Common myeloid progenitor, CD34-positive (primary cell): ENCODE results near the gene CCDC9.
"Not testable (repeated sequence)": the region's sequence is repeated elsewhere in the genome, so short reads cannot be mapped to it uniquely, and the experiment has no call there.

Experiments
- CTCF ChIA-PET: fragments of 350-600 bp; sonication (Branson Sonifier 250); formaldehyde crosslinking; loops from one replicate; lab custom pipeline; 2021; ENCODE audit warnings: antibody characterized with exemption; lab: Charles Lee
- POLR2A ChIA-PET: fragments of 350-600 bp; sonication (Branson Sonifier 250); formaldehyde crosslinking; loops from one replicate; lab custom pipeline; 2021; ENCODE audit warnings: antibody characterized with exemption; lab: Charles Lee
- DNase-seq, 3 donors: peaks; one replicate each; pipeline versions ENCODE4 v3.0.0 to v3.0.0-alpha.2; 2013
- H3K27ac ChIP-seq, 2 experiments: 1 replicate in 1 of 2; 2 replicates in 1 of 2; pipeline ENCODE4 v1.7.0; 2013; ENCODE audit warnings: inconsistent platforms in 2 of 2, low read length in 2 of 2, mild to moderate bottlenecking in 2 of 2, low read depth in 1 of 2, moderate library complexity in 1 of 2; ENCODE audit not compliant: severe bottlenecking in 2 of 2, insufficient read depth in 1 of 2, poor library complexity in 1 of 2
- H3K27me3 ChIP-seq, 5 experiments: replicated peaks in 2 of 5; 1 replicate in 3 of 5; 2 replicates in 2 of 5; pipeline versions ENCODE4 v1.6.1 to v1.7.0; 2013; ENCODE audit warnings: low read length in 4 of 5, mild to moderate bottlenecking in 2 of 5, moderate library complexity in 2 of 5, inconsistent platforms in 1 of 5; ENCODE audit not compliant: insufficient read depth in 5 of 5, control insufficient read depth in 4 of 5
- H3K36me3 ChIP-seq, 4 experiments: 1 replicate in 2 of 4; 2 replicates in 2 of 4; pipeline versions ENCODE4 v1.6.1 to v1.7.0; 2013; ENCODE audit warnings: low read length in 3 of 4, control low read depth in 1 of 4, mild to moderate bottlenecking in 1 of 4; ENCODE audit not compliant: control insufficient read depth in 4 of 4, insufficient read depth in 4 of 4
- H3K4me1 ChIP-seq, 4 experiments: 1 replicate in 3 of 4; 2 replicates in 1 of 4; pipeline versions ENCODE4 v1.6.1 to v1.7.1; 2013; ENCODE audit warnings: low read length in 3 of 4, mild to moderate bottlenecking in 3 of 4, control low read depth in 1 of 4, inconsistent platforms in 1 of 4, moderate library complexity in 1 of 4; ENCODE audit not compliant: control insufficient read depth in 4 of 4, insufficient read depth in 4 of 4; ENCODE audit errors: control extremely low read depth in 1 of 4
- H3K4me3 ChIP-seq, 7 experiments: 1 replicate in 4 of 7; 2 replicates in 3 of 7; pipeline versions ENCODE4 v1.5.1 to v1.7.0; 2013; ENCODE audit warnings: mild to moderate bottlenecking in 7 of 7, low read length in 6 of 7, moderate library complexity in 6 of 7, inconsistent platforms in 2 of 7, low read depth in 2 of 7, control low read depth in 1 of 7; ENCODE audit not compliant: insufficient read depth in 4 of 7, control insufficient read depth in 1 of 7; ENCODE audit errors: extremely low read depth in 1 of 7
- H3K9me3 ChIP-seq, 5 experiments: 1 replicate in 4 of 5; 2 replicates in 1 of 5; pipeline versions ENCODE4 v1.6.1 to v1.7.1; 2013; ENCODE audit warnings: low read length in 4 of 5, mild to moderate bottlenecking in 2 of 5, inconsistent platforms in 1 of 5, low read depth in 1 of 5, moderate library complexity in 1 of 5; ENCODE audit not compliant: control insufficient read depth in 4 of 5, insufficient read depth in 2 of 5; ENCODE audit errors: control extremely low read depth in 1 of 5
- WGBS: methylation state at CpG from one replicate; pipeline ENCODE4 v1.1.5; 2013; ENCODE audit not compliant: insufficient coverage; 5-methylcytosine and 5-hydroxymethylcytosine counted together

CCDC9 gene

DNA sequence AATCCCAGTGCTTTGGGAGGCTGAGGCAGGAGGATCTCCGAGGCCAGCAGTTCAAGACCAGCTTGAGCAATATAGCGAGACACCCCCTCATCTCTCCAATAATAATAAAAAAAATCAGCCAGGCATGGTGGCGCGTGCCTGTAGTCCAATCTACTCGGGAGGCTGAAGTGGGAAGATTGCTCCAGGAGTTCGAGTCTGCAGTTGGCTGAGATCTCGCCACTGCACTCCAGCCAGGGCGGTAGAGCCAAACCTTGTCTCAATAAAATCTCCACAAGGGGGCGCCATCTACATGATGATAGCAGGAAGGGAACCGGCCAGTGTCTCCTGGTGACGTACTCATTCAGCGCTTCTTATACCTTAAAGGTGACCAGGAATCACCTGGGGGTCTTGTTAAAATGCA is 39.7 kb downstream of the CCDC9 start:
- CTCF ChIA-PET, result interaction anchor here (0.7 to 15.0 kb wide), 8 partner anchors 40 to 404 kb away, joined by 3 to 138 read pairs (median 3); partner anchors contain the start of gene DHX34
- 13% methylated on average over 10 of the region's 12 CpGs for WGBS

GRCh38 chr19:47300867-47301266 is 44.5 kb downstream of the CCDC9 start:
- H3K36me3 ChIP-seq, H3K27ac ChIP-seq, H3K9me3 ChIP-seq, DNase-seq, H3K4me3 ChIP-seq, POLR2A ChIA-PET: not testable (repeated sequence)
- CTCF ChIA-PET, result interaction anchor here (1.2 to 1.7 kb wide), 3 partner anchors 13 to 134 kb away, joined by 3 to 7 read pairs (median 4); no protein-coding TSS in a partner anchor
- peaks cover 5 to 20% (median 9%) of the 10 kb centered on the region in 4 experiments for H3K4me1 ChIP-seq
- peaks cover 0 to 17% (median 5%) of the 10 kb centered on the region in 5 experiments for H3K27me3 ChIP-seq
- 94% methylated on average over 6 of the region's 14 CpGs for WGBS

More for the DNA sequence above, 39.7 kb downstream of the CCDC9 start:
- Histone ChIP-seq H3K9me3 (no peaks in the 10 kb centered on the region), H3K4me3 (no peak overlapping the region), H3K27me3 (peaks cover 0 to 7% (median 4%) of the 10 kb centered on the region in 5 experiments), H3K36me3 (no peaks in the 10 kb centered on the region), H3K4me1 (peaks cover 0 to 9% (median 8%) of the 10 kb centered on the region in 4 experiments), H3K27ac (no peak overlapping the region)
- POLR2A ChIA-PET, result no interaction called here
- DNase-seq, result peak; percentile 80 to 86 (median 83)

DNA sequence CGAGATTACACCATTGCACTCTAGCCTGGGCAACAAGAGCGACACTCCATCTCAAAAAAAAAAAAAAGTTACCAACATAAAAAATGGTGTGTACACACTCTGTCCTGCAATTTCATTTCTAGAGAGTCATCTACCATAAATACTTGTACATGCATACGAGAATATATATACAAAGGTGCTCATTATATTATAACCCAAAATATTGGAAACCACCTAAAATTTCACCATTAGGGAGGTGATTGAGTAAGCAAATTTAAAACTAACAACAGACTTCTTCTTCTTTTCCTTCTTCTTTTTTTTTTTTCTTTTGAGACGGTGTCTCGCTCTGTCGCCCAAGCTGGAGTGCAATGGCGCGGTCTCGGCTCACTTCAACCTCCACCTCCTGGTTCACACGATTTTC is 45.9 kb downstream of the CCDC9 start:
- no peaks in the 10 kb centered on the region for H3K36me3 ChIP-seq
- no peak overlapping the region for H3K27ac ChIP-seq
- no peak overlapping the region for H3K4me3 ChIP-seq
- no peak for DNase-seq
- H3K27me3 ChIP-seq, result peaks cover 0 to 25% (median 11%) of the 10 kb centered on the region in 5 experiments
- H3K9me3 ChIP-seq, result no peaks in the 10 kb centered on the region
- POLR2A ChIA-PET, result no interaction called here
- CTCF ChIA-PET, result interaction anchor here (1.2 kb wide), 1 partner anchor 14 kb away, joined by 3 read pairs; no protein-coding TSS in a partner anchor
- peaks cover 5 to 20% (median 9%) of the 10 kb centered on the region in 4 experiments for H3K4me1 ChIP-seq
- WGBS, result 78% methylated on average over 8 of the region's 10 CpGs

DNA sequence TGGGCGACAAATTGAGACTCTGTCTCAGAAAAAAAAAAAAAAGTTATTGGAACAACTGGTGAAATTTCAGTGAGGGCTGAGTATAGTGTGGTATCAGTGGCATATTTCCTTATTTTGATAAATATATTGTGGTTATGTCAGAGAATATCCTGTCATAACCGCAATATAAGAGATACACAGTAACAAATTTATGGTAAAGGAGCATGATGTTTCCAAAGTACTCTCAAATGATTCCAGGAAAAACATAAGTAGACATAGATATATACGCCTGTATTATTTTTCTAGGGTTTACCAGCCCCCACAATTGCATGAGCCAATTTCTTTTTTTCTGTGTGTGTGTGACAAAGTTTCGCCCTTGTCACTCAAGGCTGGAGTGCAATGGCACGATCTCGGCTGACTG is 47.6 kb downstream of the CCDC9 start:
- no peak overlapping the region for H3K4me3 ChIP-seq
- peak; percentile 63 to 73 (median 68) for DNase-seq
- no peak overlapping the region for H3K27ac ChIP-seq
- peaks cover 0 to 31% (median 8%) of the 10 kb centered on the region in 5 experiments for H3K27me3 ChIP-seq
- ChIA-PET POLR2A (no interaction called here), CTCF (interaction anchor here (1.0 to 1.9 kb wide), 4 partner anchors 11 to 155 kb away, joined by 3 to 6 read pairs (median 4); partner anchors contain the start of gene DHX34)
- peaks cover 5 to 20% (median 9%) of the 10 kb centered on the region in 4 experiments for H3K4me1 ChIP-seq
- no peaks in the 10 kb centered on the region for H3K9me3 ChIP-seq
- H3K36me3 ChIP-seq, result no peaks in the 10 kb centered on the region
- WGBS, result 0% methylated on average over 1 of the region's 6 CpGs

DNA sequence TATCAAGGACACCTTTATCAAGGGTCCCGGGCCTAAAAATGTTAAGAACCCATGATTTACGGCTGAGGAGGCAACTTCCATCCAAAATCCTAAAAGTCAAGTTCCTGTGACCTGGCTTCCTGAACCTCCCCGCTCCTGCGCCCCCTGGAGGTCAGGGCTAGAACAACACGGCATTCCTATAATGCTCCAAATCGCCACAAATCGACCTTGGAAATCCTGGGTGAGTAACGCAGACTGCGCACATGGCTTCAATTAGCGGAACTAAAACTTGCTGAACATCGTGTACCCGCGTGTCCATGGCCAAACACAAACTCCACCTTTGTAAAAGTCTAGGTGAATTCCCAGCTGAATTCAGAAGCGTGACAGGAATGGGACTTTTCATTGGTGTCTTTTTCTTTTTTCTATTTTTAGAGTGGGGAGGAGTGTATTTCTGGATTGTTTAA is 49.0 kb downstream of the CCDC9 start:
- no peak overlapping the region for H3K4me3 ChIP-seq
- H3K27ac ChIP-seq, result no peak overlapping the region
- no peaks in the 10 kb centered on the region for H3K9me3 ChIP-seq
- ChIA-PET CTCF (interaction anchor here (0.6 to 1.9 kb wide), 10 partner anchors 8 to 492 kb away, joined by 3 to 6 read pairs (median 3); no protein-coding TSS in a partner anchor), POLR2A (no interaction called here)
- DNase-seq, result peak; percentile 40 to 60 (median 47)
- peaks cover 5 to 16% (median 8%) of the 10 kb centered on the region in 4 experiments for H3K4me1 ChIP-seq
- 6% methylated on average over 13 of the region's 14 CpGs for WGBS
- H3K27me3 ChIP-seq, result peaks cover 0 to 45% (median 12%) of the 10 kb centered on the region in 5 experiments
- H3K36me3 ChIP-seq, result no peaks in the 10 kb centered on the region

- Histone ChIP-seq H3K9me3 (no peaks in the 10 kb centered on the region), H3K27ac (no peak overlapping the region), H3K27me3 (peaks cover 0 to 54% (median 18%) of the 10 kb centered on the region in 5 experiments), H3K36me3 (no peaks in the 10 kb centered on the region), H3K4me1 (peaks cover 3 to 12% (median 5%) of the 10 kb centered on the region in 4 experiments), H3K4me3 (no peak overlapping the region)
- DNase-seq, result no peak
- ChIA-PET POLR2A (no interaction called here), CTCF (interaction anchor here (0.8 to 1.6 kb wide), 7 partner anchors 9 to 85 kb away, joined by 3 to 5 read pairs (median 4); partner anchors contain the start of gene DHX34)
- 100% methylated on average over 1 of the region's 3 CpGs for WGBS
These were observed 50.0 kb downstream of the CCDC9 start for GRCh38 chr19:47306303-47306702.

GRCh38 chr19:47309038-47309437 is 52.7 kb downstream of the CCDC9 start:
- DNase-seq, result no peak
- no peaks in the 10 kb centered on the region for H3K36me3 ChIP-seq
- H3K27ac ChIP-seq, result no peak overlapping the region
- WGBS, result 86% methylated on average over 4 of the region's 8 CpGs
- peaks cover 0 to 55% (median 18%) of the 10 kb centered on the region in 5 experiments for H3K27me3 ChIP-seq
- H3K4me3 ChIP-seq, result no peak overlapping the region
- ChIA-PET CTCF (interaction anchor here (0.6 to 2.0 kb wide), 6 partner anchors 9 to 128 kb away, joined by 3 to 12 read pairs (median 4); partner anchors contain the start of gene DHX34), POLR2A (no interaction called here)
- H3K4me1 ChIP-seq, result peaks cover 0 to 8% (median 4%) of the 10 kb centered on the region in 4 experiments
- H3K9me3 ChIP-seq, result no peaks in the 10 kb centered on the region
